HG03521 (cell line): ENCODE data around the gene PGBD2.
"Not testable (repeated sequence)": the region's sequence is repeated elsewhere in the genome, so short reads cannot be mapped to it uniquely, and the experiment has no call there.

Experiments used
- ATAC-seq: cut with Tn5 transposase; IDR thresholded peaks from one replicate; pipeline ENCODE4 v1.9.1; 2021; ENCODE audit warnings: mild to moderate bottlenecking, moderate library complexity; ENCODE audit not compliant: unreplicated experiment

The PGBD2 gene

GRCh38 chr1:248924696-248925532 lies 18.9 kb downstream of the PGBD2 start:
- peak; percentile 78 for ATAC-seq

- not testable (repeated sequence) for ATAC-seq
These were observed 19.8 kb downstream of the PGBD2 start for GRCh38 chr1:248925859-248926258.

- no peak for ATAC-seq
These were observed 20.6 kb downstream of the PGBD2 start for GRCh38 chr1:248926401-248927182.

GRCh38 chr1:248927283-248927682 lies 21.2 kb downstream of the PGBD2 start:
- not testable (repeated sequence) for ATAC-seq

GRCh38 chr1:248928122-248928521 lies 22.1 kb downstream of the PGBD2 start:
- ATAC-seq = not testable (repeated sequence)

GRCh38 chr1:248930037-248930436 lies 24.0 kb downstream of the PGBD2 start:
- not testable (repeated sequence) for ATAC-seq

GRCh38 chr1:248938173-248938809 lies 32.3 kb downstream of the PGBD2 start:
- not testable (repeated sequence) for ATAC-seq

GRCh38 chr1:248944134-248944999 lies 38.3 kb downstream of the PGBD2 start:
- ATAC-seq = not testable (repeated sequence)

GRCh38 chr1:248945000-248945423 lies 39.0 kb downstream of the PGBD2 start:
- not testable (repeated sequence) for ATAC-seq

- ATAC-seq = not testable (repeated sequence)
These were observed 39.4 kb downstream of the PGBD2 start for GRCh38 chr1:248945453-248945852.

GRCh38 chr1:248945856-248946416 lies 39.9 kb downstream of the PGBD2 start:
- not testable (repeated sequence) for ATAC-seq
